ENCODE measurements around the gene MSH2.

DNA sequence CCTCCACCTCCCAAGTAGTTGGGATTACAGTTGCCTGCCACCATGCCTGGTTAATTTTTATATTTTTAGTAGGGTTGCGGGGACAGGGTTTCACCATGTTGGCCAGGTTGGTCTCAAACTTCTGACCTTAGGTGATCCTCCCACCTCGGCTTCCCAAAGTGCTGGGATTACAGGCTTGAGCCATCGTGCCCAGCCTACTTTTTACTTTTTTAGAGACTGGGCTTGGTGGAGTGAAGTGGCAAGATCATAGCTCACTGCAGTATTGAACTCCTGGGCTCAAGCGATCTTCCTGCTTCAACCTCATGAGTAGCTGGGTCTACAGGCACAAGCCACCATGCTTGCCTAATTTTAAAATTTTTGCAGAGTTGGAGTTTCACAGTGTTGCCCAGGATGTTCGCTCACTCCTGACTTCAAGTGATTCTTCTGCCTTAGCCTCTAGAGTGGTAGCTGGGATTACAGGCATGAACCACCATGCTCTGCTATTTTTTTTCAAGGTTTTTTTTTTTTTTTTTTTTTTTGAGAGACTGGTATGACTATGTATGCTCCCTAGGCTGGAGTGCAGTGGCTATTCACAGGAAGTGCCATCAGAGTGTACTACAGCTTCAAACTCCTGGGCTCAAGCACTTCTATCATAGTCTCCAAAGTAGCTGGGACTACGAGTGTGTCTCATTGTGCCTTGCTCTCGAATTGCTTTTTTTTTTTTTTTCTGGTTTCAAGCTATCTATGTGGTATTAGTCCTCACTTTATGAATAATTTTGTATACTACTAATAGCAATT lies 11.9 kb downstream of the MSH2 start:
- TF ChIP-seq, protein P1, sequence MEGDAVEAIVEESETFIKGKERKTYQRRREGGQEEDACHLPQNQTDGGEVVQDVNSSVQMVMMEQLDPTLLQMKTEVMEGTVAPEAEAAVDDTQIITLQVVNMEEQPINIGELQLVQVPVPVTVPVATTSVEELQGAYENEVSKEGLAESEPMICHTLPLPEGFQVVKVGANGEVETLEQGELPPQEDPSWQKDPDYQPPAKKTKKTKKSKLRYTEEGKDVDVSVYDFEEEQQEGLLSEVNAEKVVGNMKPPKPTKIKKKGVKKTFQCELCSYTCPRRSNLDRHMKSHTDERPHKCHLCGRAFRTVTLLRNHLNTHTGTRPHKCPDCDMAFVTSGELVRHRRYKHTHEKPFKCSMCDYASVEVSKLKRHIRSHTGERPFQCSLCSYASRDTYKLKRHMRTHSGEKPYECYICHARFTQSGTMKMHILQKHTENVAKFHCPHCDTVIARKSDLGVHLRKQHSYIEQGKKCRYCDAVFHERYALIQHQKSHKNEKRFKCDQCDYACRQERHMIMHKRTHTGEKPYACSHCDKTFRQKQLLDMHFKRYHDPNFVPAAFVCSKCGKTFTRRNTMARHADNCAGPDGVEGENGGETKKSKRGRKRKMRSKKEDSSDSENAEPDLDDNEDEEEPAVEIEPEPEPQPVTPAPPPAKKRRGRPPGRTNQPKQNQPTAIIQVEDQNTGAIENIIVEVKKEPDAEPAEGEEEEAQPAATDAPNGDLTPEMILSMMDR (IDR thresholded peaks at IDR 0.05; ENCODE audit: low read length), result no peak
- TF ChIP-seq EZH2 (optimal IDR thresholded peaks at IDR 0.05; ENCODE audit: low read depth, low read length) (no peak), EZH2phosphoT487 (IDR thresholded peaks at IDR 0.05; ENCODE audit: low read length) (no peak)

Measured in MM.1S (cell line).